GM20431 (cell line): ENCODE results near the gene IDNK.

Experiments used
- in situ Hi-C: fragments of 300-500 bp; cut with MseI, MboI; formaldehyde crosslinking; loops from one replicate; pipeline ENCODE4 v1.15.0; 2020; ENCODE audit warnings: low sequenced_read_pairs; ENCODE audit not compliant: unreplicated experiment

IDNK gene

GRCh38 chr9:83622939-83623678, at the start of gene IDNK:
TSS of gene IDNK (plus strand) at chr9:83623143. CDS start at chr9:83623172, 29 bp downstream.
- in situ Hi-C loops = loop anchor here (25.0 kb wide), 1 partner anchor 289 kb away; the partner anchor contains the start of gene KIF27

DNA sequence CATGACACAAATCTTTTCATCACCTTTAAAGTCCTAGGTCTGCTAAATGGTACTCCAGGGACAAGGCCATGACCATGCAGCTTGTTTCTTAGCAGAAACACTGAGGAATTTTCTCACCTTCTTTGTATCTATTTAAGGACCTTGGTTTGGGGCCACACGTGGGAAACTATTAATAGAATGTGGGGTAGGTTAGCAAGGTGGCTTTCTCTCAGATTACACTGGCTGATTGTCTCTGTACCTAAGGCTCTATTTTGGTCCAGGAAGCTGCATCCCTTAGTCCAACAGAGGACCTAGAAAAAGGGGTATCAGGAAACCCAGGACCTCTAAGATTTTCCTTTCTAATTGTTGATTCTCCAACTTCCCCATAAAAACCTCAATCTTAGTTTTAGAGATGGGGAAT, 48.5 kb upstream of the IDNK start:
- in situ Hi-C loops = loop anchor here (25.0 kb wide), 1 partner anchor 237 kb away; no protein-coding TSS in a partner anchor

DNA sequence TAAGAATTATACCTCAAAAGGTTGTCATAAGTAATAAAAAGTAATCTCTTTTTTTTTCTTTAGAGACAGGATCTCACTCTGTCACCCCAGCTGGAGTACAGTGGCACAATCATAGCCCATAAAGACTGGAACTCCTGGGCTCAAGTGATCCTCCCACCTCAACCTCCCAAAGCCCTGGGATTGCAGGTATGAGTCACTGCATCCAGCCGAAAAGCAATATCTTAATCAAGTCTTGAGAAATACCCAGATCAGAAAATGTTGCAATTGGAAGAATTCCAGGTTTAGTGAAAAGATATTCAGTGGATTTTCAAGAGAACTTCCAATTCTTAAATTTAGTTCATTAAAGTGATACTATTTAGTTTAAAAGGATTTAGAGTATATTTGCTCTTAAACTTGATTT, 40.9 kb upstream of the IDNK start:
- in situ Hi-C loops = no loop called here

- in situ Hi-C loops = no loop called here
Observed at GRCh38 chr9:83583151-83584014, 39.6 kb upstream of the IDNK start.

GRCh38 chr9:83584995-83585394, 37.9 kb upstream of the IDNK start:
- in situ Hi-C loops = no loop called here

DNA sequence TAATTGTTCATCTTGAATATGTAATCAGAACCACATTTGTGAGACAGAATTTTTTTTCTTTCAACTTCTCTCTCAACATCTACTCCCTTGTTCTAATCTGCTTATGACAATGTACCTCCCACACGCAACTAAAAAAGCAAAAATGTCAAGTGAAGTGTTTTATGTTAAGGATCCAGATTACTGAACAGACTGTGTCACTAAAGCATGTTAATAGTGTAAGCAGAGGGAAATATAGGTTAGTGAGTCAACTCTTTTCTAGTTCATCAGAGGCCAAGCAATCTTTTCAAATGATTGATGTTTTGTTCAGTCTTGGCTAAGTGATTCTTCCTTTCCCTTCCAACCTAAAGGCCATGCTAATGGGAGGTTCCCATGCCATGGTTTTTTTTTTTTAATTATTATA, 34.7 kb upstream of the IDNK start:
- in situ Hi-C loops = no loop called here

- in situ Hi-C loops = no loop called here
Observed at GRCh38 chr9:83596899-83597504, 25.9 kb upstream of the IDNK start.

DNA sequence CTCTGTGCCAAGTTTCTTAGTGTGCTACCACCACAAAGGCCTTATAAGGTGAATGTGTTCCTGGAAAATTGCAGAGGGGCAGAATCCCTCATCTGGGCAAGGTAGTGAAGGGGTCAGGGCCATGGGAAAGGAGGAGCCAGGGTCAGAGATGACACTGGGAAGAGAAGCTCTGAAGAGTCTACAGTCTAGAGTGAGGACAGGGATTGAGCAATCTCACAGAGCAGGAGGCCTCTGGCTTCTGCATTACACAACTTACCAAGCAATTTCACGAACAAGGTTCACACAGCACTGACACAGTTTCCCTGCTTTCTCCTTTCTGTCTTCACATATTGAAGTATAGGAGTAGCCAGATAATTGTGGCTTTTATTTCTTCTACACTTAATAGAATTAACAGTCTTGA, 24.5 kb upstream of the IDNK start:
- in situ Hi-C loops = no loop called here

DNA sequence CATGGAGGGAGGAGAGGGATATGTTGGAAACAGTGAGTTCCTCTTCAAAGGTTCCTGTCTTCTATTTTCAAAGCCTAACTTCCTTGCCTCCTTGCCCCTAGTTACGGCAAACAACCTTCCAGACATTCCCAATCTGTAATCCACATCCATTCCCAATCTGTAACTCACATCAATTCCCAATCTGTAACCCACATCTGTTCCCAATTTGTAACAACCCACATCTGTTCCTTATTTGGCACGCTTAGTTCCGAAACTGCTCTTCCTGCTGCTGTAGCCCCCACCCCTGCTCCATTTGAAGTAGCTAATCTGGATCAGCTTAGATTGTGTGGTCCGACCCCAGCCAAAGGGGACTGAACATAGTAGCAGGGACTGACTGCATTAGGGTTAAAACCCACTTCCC, 23.9 kb upstream of the IDNK start:
- in situ Hi-C loops = no loop called here

GRCh38 chr9:83601463-83601862, 21.5 kb upstream of the IDNK start:
- in situ Hi-C loops = loop anchor here (25.0 kb wide), 1 partner anchor 311 kb away; the partner anchor contains the start of gene KIF27

DNA sequence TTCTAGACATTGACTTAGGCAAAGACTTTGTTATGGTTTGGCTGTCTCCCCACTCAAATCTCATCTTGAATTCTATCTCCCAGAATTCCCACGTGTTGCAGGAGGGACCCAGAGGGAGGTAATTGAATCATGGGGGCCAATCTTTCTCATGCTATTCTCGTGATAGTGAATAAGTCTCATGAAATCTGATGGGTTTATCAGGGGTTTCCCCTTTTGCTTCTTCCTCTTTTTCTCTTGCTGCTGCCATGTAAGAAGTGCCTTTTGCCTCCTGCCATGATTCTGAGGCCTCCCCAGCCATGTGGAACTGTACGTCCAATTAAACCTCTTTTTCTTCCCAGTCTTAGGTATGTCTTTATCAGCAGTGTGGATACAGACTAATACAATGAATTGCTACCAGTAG, 15.3 kb upstream of the IDNK start:
- in situ Hi-C loops = loop anchor here (25.0 kb wide), 1 partner anchor 305 kb away; the partner anchor contains the start of gene KIF27

DNA sequence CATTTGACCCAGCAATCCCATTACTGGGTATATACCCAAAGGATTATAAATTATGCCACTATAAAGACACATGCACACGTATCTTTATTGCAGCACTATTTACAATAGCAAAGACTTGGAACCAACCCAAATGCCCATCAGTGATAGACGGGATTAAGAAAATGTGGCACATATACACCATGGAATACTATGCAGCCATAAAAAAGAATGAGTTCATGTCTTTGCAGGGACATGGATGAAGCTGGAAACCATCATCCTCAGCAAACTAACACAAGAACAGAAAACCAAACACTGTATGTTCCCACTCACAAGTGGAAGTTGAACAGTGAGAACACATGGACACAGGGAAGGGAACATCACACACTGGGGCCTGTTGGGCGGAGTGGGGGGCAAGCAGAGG, 9.6 kb upstream of the IDNK start:
- in situ Hi-C loops = loop anchor here (25.0 kb wide), 1 partner anchor 299 kb away; the partner anchor contains the start of gene KIF27

DNA sequence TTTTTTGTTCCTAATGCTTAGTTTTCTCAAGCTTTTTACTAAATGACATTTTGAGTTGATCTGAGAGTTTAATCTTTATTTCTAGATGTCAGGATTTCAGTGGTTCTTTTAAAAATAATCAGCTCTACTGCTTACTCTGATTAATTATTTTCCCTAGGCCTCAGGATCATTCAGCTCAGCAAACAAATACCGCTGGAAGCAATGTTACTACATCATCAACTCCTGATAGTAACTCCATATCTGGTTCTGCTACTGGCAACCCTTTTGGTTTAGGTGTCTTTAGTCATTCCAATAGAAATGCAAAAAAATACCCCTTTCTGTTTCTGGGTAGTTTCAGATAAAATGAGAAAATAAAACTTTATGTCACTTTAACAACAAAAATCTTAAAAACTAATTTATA, 5.6 kb upstream of the IDNK start:
- in situ Hi-C loops = loop anchor here (25.0 kb wide), 1 partner anchor 295 kb away; the partner anchor contains the start of gene KIF27

DNA sequence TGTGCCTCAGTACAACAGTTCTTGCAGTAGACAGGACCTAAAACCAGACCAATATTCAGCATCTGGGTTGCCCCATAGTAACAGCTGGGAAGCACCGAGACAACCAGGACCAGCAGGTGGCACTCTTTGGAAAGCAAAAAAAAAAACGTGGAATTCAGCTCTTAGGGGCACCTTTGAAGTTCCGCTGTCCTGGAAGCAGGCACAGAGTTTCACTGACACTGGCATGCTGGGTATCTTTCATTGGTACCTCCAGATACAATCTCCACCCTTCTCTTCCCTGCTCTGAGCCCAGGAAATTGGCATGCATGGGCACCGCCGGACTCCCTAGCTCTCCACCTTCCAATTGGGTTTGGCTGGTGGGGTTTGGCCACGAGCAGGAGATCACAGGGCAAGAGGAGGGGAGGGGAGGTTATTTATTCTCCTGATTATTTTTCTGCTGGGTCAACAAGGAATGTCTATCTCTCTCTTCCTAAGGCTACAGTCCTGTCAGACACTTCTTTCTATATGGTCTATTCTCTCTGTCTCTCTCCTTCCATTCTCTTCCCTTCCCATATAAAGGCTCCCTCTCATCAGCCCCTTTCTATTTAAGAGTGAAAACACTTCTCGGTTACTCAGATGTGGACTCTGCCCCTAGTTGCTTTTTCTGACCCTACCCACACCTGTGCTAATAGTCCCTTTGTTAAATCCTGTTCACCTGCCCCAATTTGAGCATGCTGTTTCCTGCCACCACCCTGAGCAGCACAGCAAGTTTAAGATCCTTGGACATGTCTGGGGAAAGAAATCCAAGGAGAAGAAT, 1.9 kb upstream of the IDNK start:
- in situ Hi-C loops = loop anchor here (25.0 kb wide), 1 partner anchor 291 kb away; the partner anchor contains the start of gene KIF27

- in situ Hi-C loops = loop anchor here (25.0 kb wide), 1 partner anchor 290 kb away; the partner anchor contains the start of gene KIF27
Observed at GRCh38 chr9:83622433-83622938, 457 bp upstream of the IDNK start.

GRCh38 chr9:83623679-83624076, 735 bp downstream of the IDNK start:
- in situ Hi-C loops = loop anchor here (25.0 kb wide), 1 partner anchor 289 kb away; the partner anchor contains the start of gene KIF27

GRCh38 chr9:83625178-83625577, 2.2 kb downstream of the IDNK start:
- in situ Hi-C loops = loop anchor here (25.0 kb wide), 1 partner anchor 187 kb away; the partner anchor contains the start of gene GKAP1

DNA sequence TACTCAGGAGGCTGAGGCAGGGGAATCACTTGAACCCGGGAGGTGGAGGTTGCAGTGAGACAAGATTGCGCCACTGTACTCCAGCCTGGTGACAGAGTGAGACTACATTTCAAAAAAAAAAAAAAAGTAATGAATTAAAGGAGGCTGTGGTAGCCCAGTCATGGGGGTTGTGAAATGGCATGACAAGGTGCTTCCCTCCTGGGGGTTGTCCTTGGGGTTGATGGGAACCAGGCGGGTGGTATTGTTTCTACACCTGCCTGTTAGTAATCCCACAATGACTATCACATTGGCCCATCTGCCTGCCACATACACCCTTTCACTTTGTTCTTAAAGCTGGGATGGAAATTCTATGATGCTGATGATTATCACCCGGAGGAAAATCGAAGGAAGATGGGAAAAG, 5.6 kb downstream of the IDNK start:
- in situ Hi-C loops = loop anchor here (25.0 kb wide), 1 partner anchor 184 kb away; the partner anchor contains the start of gene GKAP1
